ENCODE measurements around the gene HTR1E. TPM values are rescaled to one million over a fixed set of nuclear protein-coding genes. Genes with fewer than 3 reads are reported as not detected.

HTR1E gene
- total and polyA plus RNA-seq, 12 donors, result not detected

- ATAC-seq, result no peak
- Histone ChIP-seq H3K36me3 (no peaks in the 10 kb centered on the region), H3K27ac (no peak overlapping the region), H3K4me1 (no peaks in the 10 kb centered on the region), H3K27me3 (peaks cover 0 to 14% (median under 1%) of the 10 kb centered on the region in 7 donors), H3K4me3 (no peak overlapping the region), H3K9me3 (peaks cover 0 to 3% (median 0%) of the 10 kb centered on the region in 11 donors)
- WGBS, 2 donors, result 48 to 55% methylated on average over 1 of the region's 1 CpG
- intact Hi-C loops (cut with DNase I), result no loop called here
- no peak for TF ChIP-seq CTCF (IDR thresholded peaks at IDR 0.05)
- DNase-seq, result no peak
Observed at GRCh38 chr6:87053312-87053711, 116.0 kb downstream of the HTR1E start.

- DNase-seq (no peak), ATAC-seq (no peak)
- Histone ChIP-seq H3K27me3 (peaks cover 0 to 14% (median 0%) of the 10 kb centered on the region in 7 donors), H3K27ac (no peak overlapping the region), H3K4me1 (no peaks in the 10 kb centered on the region), H3K9me3 (peaks cover 0 to 3% (median 0%) of the 10 kb centered on the region in 11 donors), H3K36me3 (no peaks in the 10 kb centered on the region), H3K4me3 (no peak overlapping the region)
- no peak for TF ChIP-seq CTCF (IDR thresholded peaks at IDR 0.05)
- intact Hi-C loops (cut with DNase I), result no loop called here
- 83 to 86% methylated on average over 3 of the region's 3 CpGs for WGBS, 2 donors
Observed at GRCh38 chr6:87054143-87054833, 117.0 kb downstream of the HTR1E start.

- H3K27ac ChIP-seq, result no peak overlapping the region
- TF ChIP-seq CTCF (IDR thresholded peaks at IDR 0.05), result no peak
- peaks cover 0 to 3% (median 0%) of the 10 kb centered on the region in 11 donors for H3K9me3 ChIP-seq
- H3K27me3 ChIP-seq, result peaks cover 0 to 14% (median 0%) of the 10 kb centered on the region in 7 donors
- no peaks in the 10 kb centered on the region for H3K4me1 ChIP-seq
- no peak for DNase-seq
- WGBS, 2 donors, result 93 to 96% methylated on average over 18 of the region's 18 CpGs
- H3K4me3 ChIP-seq, result no peak overlapping the region
- intact Hi-C loops (cut with DNase I), result loop anchor here in 2 of 10 donors (10.0 kb wide), 1 partner anchor 1805 kb away; no protein-coding TSS in a partner anchor
- ATAC-seq, result no peak
- no peaks in the 10 kb centered on the region for H3K36me3 ChIP-seq
Observed at GRCh38 chr6:87059943-87060342, 122.6 kb downstream of the HTR1E start.

GRCh38 chr6:87065117-87065516, 127.8 kb downstream of the HTR1E start:
- no peak for DNase-seq
- no peak for ATAC-seq
- H3K9me3 ChIP-seq, result no peaks in the 10 kb centered on the region
- H3K27me3 ChIP-seq, result peaks cover 0 to 50% (median 12%) of the 10 kb centered on the region in 7 donors
- no peaks in the 10 kb centered on the region for H3K36me3 ChIP-seq
- 75 to 77% methylated on average over 5 of the region's 5 CpGs for WGBS, 2 donors
- no peak for TF ChIP-seq CTCF (IDR thresholded peaks at IDR 0.05)
- intact Hi-C loops (cut with DNase I), result loop anchor here in 3 of 10 donors (5.0 to 10.0 kb wide), 2 partner anchors 172 to 1800 kb away; no protein-coding TSS in a partner anchor
- H3K4me1 ChIP-seq, result peaks cover 0 to 3% (median 0%) of the 10 kb centered on the region in 9 donors
- no peak overlapping the region for H3K27ac ChIP-seq
- no peak overlapping the region for H3K4me3 ChIP-seq

Other genes with a start within 250 kb of the HTR1E start
- gene CGA, start 157.6 kb downstream of the HTR1E start, total RNA-seq, result under 1 TPM in 3 of 10 donors, not detected in 7; 0.23 to 0.85 (median 0.32) TPM
- 1 to 10 TPM in 1 of 2 donors, not detected in 1; 1.0 TPM for gene CGA, start 157.6 kb downstream of the HTR1E start, polyA plus RNA-seq
- 10 to 100 TPM; 28.0 to 38.2 (median 31.7) TPM for gene ZNF292, start 218.0 kb downstream of the HTR1E start, total RNA-seq
- 10 to 100 TPM in 1 of 2 donors, 1 to 10 TPM in 1; 1.9 to 10.7 TPM for gene ZNF292, start 218.0 kb downstream of the HTR1E start, polyA plus RNA-seq